B cell (primary cell): Measurements from ENCODE around the gene ADCY10. TPM values are rescaled to one million over a fixed set of nuclear protein-coding genes. Genes with fewer than 3 reads are reported as not detected.

Source experiments
- ATAC-seq: fragments of 200-7000 bp; cut with Tn5 transposase; one replicate; pipeline ENCODE4 v1.10.0; 2021; ENCODE audit warnings: low read depth, mild to moderate bottlenecking, moderate number of reproducible peaks, moderate library complexity
- CTCF ChIA-PET: fragments of 350-600 bp; sonication (Branson Sonifier 250); formaldehyde crosslinking; loops from one replicate; lab custom pipeline; 2021; ENCODE audit warnings: antibody characterized with exemption, inconsistent platforms; lab: Charles Lee
- POLR2A ChIA-PET: fragments of 350-600 bp; sonication (Branson Sonifier 250); formaldehyde crosslinking; loops from one replicate; lab custom pipeline; 2021; ENCODE audit warnings: antibody characterized with exemption; lab: Charles Lee
- DNase-seq: peaks from one replicate; pipeline ENCODE4 v3.0.0; 2013
- H2AFZ ChIP-seq: 2 replicates; pipeline ENCODE4 v1.6.1; 2012; ENCODE audit warnings: mild to moderate bottlenecking, low read depth, low read length; ENCODE audit not compliant: insufficient read depth, poor library complexity, severe bottlenecking
- H3K27ac ChIP-seq, 2 donors: 1 replicate in 1 of 2; 2 replicates in 1 of 2; pipeline ENCODE4 v1.5.1; 2012 to 2013; ENCODE audit warnings: low read length in 2 of 2, mild to moderate bottlenecking in 2 of 2, moderate library complexity in 1 of 2
- H3K27me3 ChIP-seq, 4 experiments: fragments of 200-600 bp in 1 of 4; sonication (generic) in 1 of 4; replicated peaks in 1 of 4; 1 replicate in 2 of 4; 2 replicates in 2 of 4; pipeline versions ENCODE4 v1.6.1 to v1.7.0; 2013 to 2016; ENCODE audit warnings: low read length in 3 of 4, mild to moderate bottlenecking in 2 of 4, mixed read lengths in 1 of 4, moderate library complexity in 1 of 4; ENCODE audit not compliant: insufficient read depth in 4 of 4, control insufficient read depth in 3 of 4; ENCODE audit errors: control extremely low read depth in 1 of 4
- H3K36me3 ChIP-seq, 2 experiments: replicated peaks in 1 of 2; 1 replicate in 1 of 2; 2 replicates in 1 of 2; pipeline versions ENCODE4 v1.6.1 to v1.7.1; 2013; ENCODE audit warnings: low read length in 1 of 2; ENCODE audit not compliant: insufficient read depth in 2 of 2, control insufficient read depth in 1 of 2; ENCODE audit errors: control extremely low read depth in 1 of 2, extremely low read depth in 1 of 2
- H3K4me1 ChIP-seq, 2 donors: fragments of 200-600 bp in 1 of 2; sonication (generic) in 1 of 2; 1 replicate in 1 of 2; 2 replicates in 1 of 2; pipeline versions ENCODE4 v1.5.1 to v1.6.1; 2013 to 2017; ENCODE audit warnings: low read length in 2 of 2; ENCODE audit not compliant: control insufficient read depth in 2 of 2, insufficient read depth in 2 of 2
- H3K4me2 ChIP-seq: replicated peaks from 2 replicates; pipeline ENCODE3; 2012; ENCODE audit warnings: mild to moderate bottlenecking, low read depth, low read length; ENCODE audit not compliant: poor library complexity, severe bottlenecking
- H3K4me3 ChIP-seq, 5 experiments: fragments of 200-600 bp in 1 of 5; sonication (generic) in 1 of 5; 1 replicate in 3 of 5; 2 replicates in 2 of 5; pipeline versions ENCODE4 v1.5.1 to v1.7.0; 2011 to 2016; ENCODE audit warnings: low read length in 4 of 5, mild to moderate bottlenecking in 4 of 5, low read depth in 2 of 5, control low read depth in 1 of 5, moderate library complexity in 1 of 5; ENCODE audit not compliant: insufficient read depth in 1 of 5; ENCODE audit errors: control extremely low read depth in 1 of 5, extremely low read depth in 1 of 5
- H3K79me2 ChIP-seq: fragments of 200-600 bp; sonication (generic); one replicate; pipeline ENCODE4 v1.6.0; 2016; ENCODE audit warnings: low read length; ENCODE audit not compliant: control insufficient read depth, insufficient read depth
- H3K9ac ChIP-seq: fragments of 200-600 bp; sonication (generic); 2 replicates; pipeline ENCODE4 v1.6.1; 2017; ENCODE audit warnings: mild to moderate bottlenecking, low read length, moderate library complexity
- H3K9me3 ChIP-seq, 3 donors: one replicate each; pipeline versions ENCODE4 v1.6.1 to v1.7.1; 2013; ENCODE audit warnings: low read length in 2 of 3; ENCODE audit not compliant: control insufficient read depth in 2 of 3, insufficient read depth in 1 of 3; ENCODE audit errors: control extremely low read depth in 1 of 3
- H4K20me1 ChIP-seq: 2 replicates; pipeline ENCODE4 v1.6.0; 2012; ENCODE audit warnings: mild to moderate bottlenecking, low read length; ENCODE audit not compliant: insufficient read depth, control insufficient read depth, poor library complexity, severe bottlenecking
- H3K27ac Mint-ChIP-seq: one replicate; pipeline ENCODE4 v1.8.0; 2021; ENCODE audit warnings: mixed read lengths
- H3K27me3 Mint-ChIP-seq: one replicate; pipeline ENCODE4 v1.8.0; 2021; ENCODE audit warnings: mixed read lengths
- H3K4me1 Mint-ChIP-seq: one replicate; pipeline ENCODE4 v1.8.0; 2021; ENCODE audit warnings: mixed read lengths
- H3K4me3 Mint-ChIP-seq: one replicate; pipeline ENCODE4 v1.8.0; 2021; ENCODE audit warnings: mixed read lengths
- H3K9me3 Mint-ChIP-seq: one replicate; pipeline ENCODE4 v1.8.0; 2022; ENCODE audit warnings: mixed read lengths; ENCODE audit not compliant: insufficient read depth
- EZH2 ChIP-seq: IDR thresholded peaks from 2 replicates; pipeline ENCODE4 v1.6.1; 2012; ENCODE audit warnings: borderline replicate concordance, low read depth, mild to moderate bottlenecking, moderate library complexity, low read length; ENCODE audit not compliant: insufficient read depth, poor library complexity, severe bottlenecking
- WGBS: methylation state at CpG from one replicate; pipeline ENCODE4 v1.1.5; 2013; ENCODE audit warnings: missing lambda C conversion rate; ENCODE audit not compliant: insufficient coverage; 5-methylcytosine and 5-hydroxymethylcytosine counted together
- intact Hi-C: fragments of 100-400 bp; cut with micrococcal nuclease; formaldehyde crosslinking; loops from one replicate; pipeline ENCODE4 v1.10.0; 2022
- polyA plus RNA-seq: library from polyadenylated mRNA; depleted of rRNA; stranded (reverse); fragments of >200 nt; gene quantifications from 2 replicates; pipeline ENCODE4 v1.2.3, GENCODE V29; 2012
- total RNA-seq, 2 donors: library from RNA; stranded (reverse); fragments of 120-200 nt in 1 of 2; gene quantifications; 1 replicate in 1 of 2; 2 replicates in 1 of 2; pipeline versions ENCODE4 v1.2.3 to v1.2.4, GENCODE V29; 2013 to 2022
- TF ChIP-seq, protein P1 (sequence below): fragments of 200-600 bp; IDR thresholded peaks from one replicate; pipeline ENCODE4 v1.8.0; 2022; ENCODE audit warnings: antibody characterized with exemption, mild to moderate bottlenecking

ADCY10 gene
- total and polyA plus RNA-seq, 2 donors (not counting 1 experiment from before 2014, with no cell fraction given): 0.15 TPM; not detected in 1

DNA sequence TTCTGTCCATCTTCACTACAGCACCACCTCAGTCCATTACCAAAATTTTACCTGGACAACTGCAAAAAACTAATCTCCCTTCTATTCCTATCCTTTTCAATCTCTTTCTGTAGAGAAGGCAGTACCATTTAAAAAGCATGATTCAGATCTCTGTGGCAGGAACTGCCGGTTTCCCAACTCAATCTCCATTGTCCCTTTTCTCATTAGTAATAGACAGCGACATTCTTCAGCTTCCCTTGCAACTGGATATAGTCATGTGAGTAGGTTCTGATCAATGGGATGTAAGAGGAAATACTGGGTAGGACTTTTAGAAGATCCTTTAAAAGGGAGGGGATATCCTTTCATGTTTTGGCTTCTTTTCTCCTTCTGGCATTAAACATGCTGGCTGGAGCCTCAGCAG, 74.9 kb downstream of the ADCY10 start:
- H3K4me2 ChIP-seq: no peak overlapping the region
- H3K27me3 ChIP-seq: no peaks in the 10 kb centered on the region
- TF ChIP-seq, protein P1, sequence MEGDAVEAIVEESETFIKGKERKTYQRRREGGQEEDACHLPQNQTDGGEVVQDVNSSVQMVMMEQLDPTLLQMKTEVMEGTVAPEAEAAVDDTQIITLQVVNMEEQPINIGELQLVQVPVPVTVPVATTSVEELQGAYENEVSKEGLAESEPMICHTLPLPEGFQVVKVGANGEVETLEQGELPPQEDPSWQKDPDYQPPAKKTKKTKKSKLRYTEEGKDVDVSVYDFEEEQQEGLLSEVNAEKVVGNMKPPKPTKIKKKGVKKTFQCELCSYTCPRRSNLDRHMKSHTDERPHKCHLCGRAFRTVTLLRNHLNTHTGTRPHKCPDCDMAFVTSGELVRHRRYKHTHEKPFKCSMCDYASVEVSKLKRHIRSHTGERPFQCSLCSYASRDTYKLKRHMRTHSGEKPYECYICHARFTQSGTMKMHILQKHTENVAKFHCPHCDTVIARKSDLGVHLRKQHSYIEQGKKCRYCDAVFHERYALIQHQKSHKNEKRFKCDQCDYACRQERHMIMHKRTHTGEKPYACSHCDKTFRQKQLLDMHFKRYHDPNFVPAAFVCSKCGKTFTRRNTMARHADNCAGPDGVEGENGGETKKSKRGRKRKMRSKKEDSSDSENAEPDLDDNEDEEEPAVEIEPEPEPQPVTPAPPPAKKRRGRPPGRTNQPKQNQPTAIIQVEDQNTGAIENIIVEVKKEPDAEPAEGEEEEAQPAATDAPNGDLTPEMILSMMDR: no peak
- no peak for TF ChIP-seq EZH2
- no peak for DNase-seq
- POLR2A ChIA-PET: no interaction called here
- Mint-ChIP-seq H3K27me3 (peaks cover 19% of the 10 kb centered on the region), H3K27ac (no peak overlapping the region), H3K4me1 (no peaks in the 10 kb centered on the region), H3K4me3 (no peak overlapping the region), H3K9me3 (no peaks in the 10 kb centered on the region)
- WGBS: no CpG with 5 or more reads among the region's 2 CpGs
- H3K4me1 ChIP-seq: no peaks in the 10 kb centered on the region
- H3K27ac ChIP-seq: no peak overlapping the region
- no peak overlapping the region for H3K4me3 ChIP-seq
- no peaks in the 10 kb centered on the region for H3K79me2 ChIP-seq
- intact Hi-C loops: no loop called here
- no peaks in the 10 kb centered on the region for H3K9me3 ChIP-seq
- no peaks in the 10 kb centered on the region for H3K36me3 ChIP-seq
- no peak overlapping the region for H2AFZ ChIP-seq
- H4K20me1 ChIP-seq: no peaks in the 10 kb centered on the region
- no peak overlapping the region for H3K9ac ChIP-seq
- no peak for ATAC-seq
- CTCF ChIA-PET: no interaction called here

DNA sequence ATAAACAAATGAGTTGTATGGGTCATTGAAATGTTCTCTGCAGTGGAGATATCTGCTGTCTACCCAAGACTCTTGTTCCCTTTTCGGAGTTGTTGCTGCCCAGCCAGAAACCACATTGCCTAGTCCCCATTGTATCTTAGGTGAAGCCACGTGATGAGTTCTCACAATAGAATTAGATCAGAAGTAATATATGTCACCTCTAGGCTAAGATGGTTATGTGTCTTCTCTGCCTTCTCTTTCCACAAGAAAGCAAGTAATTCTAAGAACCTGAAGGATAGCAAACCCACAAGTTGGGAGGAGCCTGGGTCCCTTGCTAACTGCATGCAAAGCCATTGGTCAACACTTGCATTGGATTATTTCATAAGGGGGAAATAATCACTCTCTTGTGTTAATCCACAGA, 76.6 kb downstream of the ADCY10 start:
- H3K27ac Mint-ChIP-seq: no peak overlapping the region
- no peaks in the 10 kb centered on the region for H3K4me1 Mint-ChIP-seq
- no peaks in the 10 kb centered on the region for H3K36me3 ChIP-seq
- no peaks in the 10 kb centered on the region for H3K9me3 ChIP-seq
- H2AFZ ChIP-seq: no peak overlapping the region
- no peak overlapping the region for H3K4me2 ChIP-seq
- H3K27me3 Mint-ChIP-seq: peaks cover 19% of the 10 kb centered on the region
- H3K9me3 Mint-ChIP-seq: no peaks in the 10 kb centered on the region
- ChIA-PET POLR2A (no interaction called here), CTCF (no interaction called here)
- WGBS: 0% methylated on average over 1 of the region's 2 CpGs
- no peaks in the 10 kb centered on the region for H4K20me1 ChIP-seq
- no peaks in the 10 kb centered on the region for H3K79me2 ChIP-seq
- no peak overlapping the region for H3K27ac ChIP-seq
- DNase-seq: no peak
- intact Hi-C loops: no loop called here
- H3K4me3 Mint-ChIP-seq: no peak overlapping the region
- ATAC-seq: no peak
- TF ChIP-seq, protein P1: no peak
- no peak for TF ChIP-seq EZH2
- no peaks in the 10 kb centered on the region for H3K4me1 ChIP-seq
- peaks cover 0 to 3% (median 0%) of the 10 kb centered on the region in 4 experiments for H3K27me3 ChIP-seq
- no peak overlapping the region for H3K4me3 ChIP-seq
- H3K9ac ChIP-seq: no peak overlapping the region
